DLD1 (cell line): Measurements from ENCODE around the gene CYREN.
"Not testable (repeated sequence)": the region's sequence is repeated elsewhere in the genome, so short reads cannot be mapped to it uniquely, and the experiment has no call there.

Experiments
- in situ Hi-C: cut with HindIII; loops from 2 replicates; pipeline ENCODE4 v1.10.0; 2017; ENCODE audit warnings: low sequenced_read_pairs

CYREN gene

GRCh38 chr7:135179321-135179925, 8.9 kb upstream of the CYREN start:
- in situ Hi-C loops = no loop called here

- in situ Hi-C loops = no loop called here
Measured at GRCh38 chr7:135178364-135178763, 7.9 kb upstream of the CYREN start.

- in situ Hi-C loops = no loop called here
Measured at GRCh38 chr7:135177028-135177696, 6.7 kb upstream of the CYREN start.

GRCh38 chr7:135175931-135176330, 5.4 kb upstream of the CYREN start:
- in situ Hi-C loops = no loop called here

- in situ Hi-C loops = no loop called here
Measured at GRCh38 chr7:135174941-135175340, 4.4 kb upstream of the CYREN start.

- in situ Hi-C loops = not testable (repeated sequence)
Measured at GRCh38 chr7:135173916-135174315, 3.4 kb upstream of the CYREN start.

- in situ Hi-C loops = not testable (repeated sequence)
Measured at GRCh38 chr7:135171581-135172291, 1.2 kb upstream of the CYREN start.

GRCh38 chr7:135170998-135171481, 533 bp upstream of the CYREN start:
- in situ Hi-C loops = not testable (repeated sequence)

GRCh38 chr7:135169964-135170273, 588 bp downstream of the CYREN start:
- in situ Hi-C loops = no loop called here

GRCh38 chr7:135169141-135169963, 1.2 kb downstream of the CYREN start:
- in situ Hi-C loops = no loop called here

- in situ Hi-C loops = no loop called here
Measured at GRCh38 chr7:135168489-135169140, 1.9 kb downstream of the CYREN start.

- in situ Hi-C loops = no loop called here
Measured at GRCh38 chr7:135168001-135168400, 2.5 kb downstream of the CYREN start.

GRCh38 chr7:135167365-135167917, 3.1 kb downstream of the CYREN start:
- in situ Hi-C loops = no loop called here

- in situ Hi-C loops = no loop called here
Measured at GRCh38 chr7:135166338-135166990, 4.0 kb downstream of the CYREN start.

- in situ Hi-C loops = no loop called here
Measured at GRCh38 chr7:135165862-135166261, 4.6 kb downstream of the CYREN start.

GRCh38 chr7:135164357-135165061, 6.0 kb downstream of the CYREN start:
- in situ Hi-C loops = no loop called here

GRCh38 chr7:135162382-135163001, 8.0 kb downstream of the CYREN start:
- in situ Hi-C loops = no loop called here

GRCh38 chr7:135161669-135162068, 8.8 kb downstream of the CYREN start:
- in situ Hi-C loops = no loop called here
